IPS DF 4.7 (cell line): ENCODE data around the gene NFIB.

ENCODE experiments used
- DNase-seq: peaks from one replicate; pipeline ENCODE4 v3.0.0-alpha.2; 2013; ENCODE audit warnings: low spot score; ENCODE audit errors: extremely low read depth

NFIB gene

GRCh38 chr9:14218253-14218652 is 95.7 kb downstream of the NFIB start:
- no peak for DNase-seq

DNA sequence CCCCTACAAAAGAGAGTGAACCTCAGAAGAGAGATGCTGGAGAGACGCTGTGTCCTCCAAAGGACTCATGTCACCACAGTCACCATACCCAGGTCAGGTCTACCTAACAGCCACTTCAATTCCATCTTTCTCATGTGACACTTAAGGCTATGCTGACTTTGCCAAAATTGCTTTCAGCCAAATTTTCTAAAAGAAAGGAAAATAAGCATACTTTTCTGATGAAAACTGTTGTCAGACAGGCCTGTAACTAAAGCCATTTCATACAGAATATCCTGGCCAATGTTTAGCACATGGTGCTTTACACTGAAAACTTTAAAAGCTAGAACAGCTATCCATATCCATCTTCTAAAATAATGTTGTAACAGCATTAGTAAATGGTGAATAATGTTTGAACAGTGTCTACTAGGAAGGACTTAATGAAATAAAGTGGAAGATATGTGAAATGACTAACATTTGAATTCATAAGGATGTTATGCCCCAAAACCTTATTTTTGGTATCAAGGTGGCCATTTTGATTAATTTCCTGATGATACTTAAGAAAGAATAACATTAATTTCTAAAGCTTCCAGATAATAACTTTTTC is 97.2 kb downstream of the NFIB start:
- no peak for DNase-seq

- DNase-seq = no peak
Observed at GRCh38 chr9:14215614-14216013, 98.3 kb downstream of the NFIB start.

DNA sequence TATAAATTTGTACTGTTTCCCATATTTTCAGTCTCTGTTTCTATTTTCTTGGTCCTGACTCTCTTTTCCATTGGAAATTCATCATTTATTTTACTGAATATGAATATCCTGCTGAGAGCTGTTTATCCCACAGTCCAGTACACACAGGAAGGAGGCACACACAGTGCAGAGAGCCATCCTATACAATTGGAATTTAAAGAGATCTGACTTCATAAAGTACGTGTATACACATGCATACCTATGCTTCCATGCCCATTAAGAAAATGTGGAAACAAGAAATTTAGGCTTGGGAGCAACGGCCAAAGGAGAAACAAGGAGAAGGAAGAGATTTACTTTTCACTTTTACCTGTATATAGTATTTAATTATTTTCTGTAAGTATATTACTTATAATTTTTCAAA is 99.2 kb downstream of the NFIB start:
- DNase-seq = no peak

- DNase-seq = no peak
Observed at GRCh38 chr9:14214065-14214684, 99.8 kb downstream of the NFIB start.

GRCh38 chr9:14213504-14213903 is 100.4 kb downstream of the NFIB start:
- DNase-seq = no peak

GRCh38 chr9:14212697-14213420 is 101.1 kb downstream of the NFIB start:
- no peak for DNase-seq

GRCh38 chr9:14212077-14212476 is 101.9 kb downstream of the NFIB start:
- DNase-seq = no peak

- no peak for DNase-seq
Observed at GRCh38 chr9:14211564-14211963, 102.4 kb downstream of the NFIB start.

DNA sequence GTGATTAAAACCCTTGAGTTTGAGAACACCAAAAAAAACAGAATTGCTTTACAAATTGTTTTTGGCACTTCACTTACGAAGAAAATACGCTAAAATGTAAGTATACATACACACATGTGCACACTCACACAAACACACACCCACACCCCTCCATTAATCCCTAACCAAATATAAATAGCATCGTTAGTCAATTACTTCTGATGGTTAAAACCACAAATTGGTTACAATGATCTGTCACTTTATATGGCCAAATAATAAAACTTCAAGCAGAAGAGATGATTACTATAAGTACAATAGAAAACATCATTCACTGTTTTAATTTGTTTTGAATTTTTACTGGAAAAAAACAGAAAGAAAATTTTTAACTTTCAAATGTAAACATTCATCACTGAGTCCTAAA is 103.5 kb downstream of the NFIB start:
- DNase-seq = no peak

DNA sequence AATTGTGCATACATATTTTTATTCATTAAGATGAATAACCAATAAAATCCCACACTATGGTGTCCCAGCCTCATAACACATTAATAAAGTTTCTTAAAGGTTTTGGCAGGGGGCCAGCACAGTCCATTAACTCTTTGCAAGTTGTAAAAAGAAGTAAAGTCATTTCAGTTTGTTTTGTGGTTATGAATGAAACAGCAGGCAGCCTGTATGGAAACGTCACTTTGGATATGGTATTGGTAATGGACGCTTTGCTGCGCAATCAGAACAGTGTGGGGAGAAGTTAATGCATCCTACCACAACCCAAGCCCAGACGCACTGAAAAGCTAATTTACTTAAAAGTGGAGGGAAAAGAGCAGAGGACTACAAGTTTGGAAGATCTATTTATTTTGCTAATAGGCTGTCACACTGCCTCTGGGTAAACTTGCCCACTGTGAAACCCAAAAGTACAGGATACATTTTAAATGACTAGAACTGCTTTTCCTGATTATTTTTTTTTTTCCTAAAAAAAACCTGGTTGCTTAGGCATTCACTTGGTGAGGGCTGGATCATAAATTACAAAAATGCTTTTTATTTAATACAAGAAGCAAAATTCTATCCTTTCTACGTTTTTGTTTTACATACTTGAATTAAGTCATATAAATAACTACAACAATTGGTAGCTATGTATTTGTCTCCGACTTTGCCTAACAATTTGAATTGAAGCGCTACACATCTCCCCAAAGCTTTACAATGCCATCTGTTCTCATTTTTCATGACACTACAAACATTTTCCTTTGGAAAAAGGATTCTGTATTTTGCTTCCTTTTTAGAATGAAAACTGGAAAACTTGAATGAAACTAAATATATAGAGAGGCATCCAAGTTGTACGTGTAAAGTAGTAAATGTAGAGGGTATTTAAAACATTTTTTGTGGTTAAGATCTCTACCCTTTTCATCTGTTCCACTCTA is 104.3 kb downstream of the NFIB start:
- DNase-seq = no peak

- no peak for DNase-seq
Observed at GRCh38 chr9:14207352-14207995, 106.5 kb downstream of the NFIB start.

- DNase-seq = no peak
Observed at GRCh38 chr9:14205463-14205862, 108.5 kb downstream of the NFIB start.

DNA sequence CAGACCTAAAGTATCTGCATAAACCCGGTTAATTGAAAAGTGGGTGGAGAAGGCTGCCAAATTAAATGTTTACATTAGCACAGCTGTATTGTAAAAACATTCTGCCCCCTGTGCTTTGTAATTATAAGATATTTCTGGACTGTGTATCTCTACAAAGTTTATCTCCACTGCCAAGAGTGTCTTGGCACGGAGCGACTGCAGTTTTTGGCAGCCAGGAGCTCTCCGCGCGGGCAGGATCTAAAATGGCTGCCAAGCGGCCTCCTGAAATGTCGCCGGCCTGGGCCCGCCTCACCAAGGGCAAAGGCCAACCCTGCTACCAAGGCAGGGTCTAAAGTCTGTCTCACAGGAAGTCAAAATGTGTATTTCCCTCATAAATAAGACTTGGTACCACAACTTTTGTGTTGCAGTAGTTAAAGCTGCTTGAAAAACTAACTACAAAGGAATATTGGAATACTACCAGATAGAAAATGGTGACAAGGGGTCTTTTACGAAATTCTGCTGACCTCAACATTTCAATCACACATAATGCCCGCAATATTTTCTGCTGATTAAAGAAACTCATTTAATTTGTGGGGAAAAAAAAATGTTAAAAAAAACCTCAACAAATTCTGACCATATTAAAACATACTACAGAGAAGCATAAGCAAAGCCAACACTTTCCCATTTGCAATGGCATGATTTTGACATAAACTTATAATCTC is 110.4 kb downstream of the NFIB start:
- DNase-seq = no peak

- no peak for DNase-seq
Observed at GRCh38 chr9:14198841-14199455, 115.0 kb downstream of the NFIB start.

DNA sequence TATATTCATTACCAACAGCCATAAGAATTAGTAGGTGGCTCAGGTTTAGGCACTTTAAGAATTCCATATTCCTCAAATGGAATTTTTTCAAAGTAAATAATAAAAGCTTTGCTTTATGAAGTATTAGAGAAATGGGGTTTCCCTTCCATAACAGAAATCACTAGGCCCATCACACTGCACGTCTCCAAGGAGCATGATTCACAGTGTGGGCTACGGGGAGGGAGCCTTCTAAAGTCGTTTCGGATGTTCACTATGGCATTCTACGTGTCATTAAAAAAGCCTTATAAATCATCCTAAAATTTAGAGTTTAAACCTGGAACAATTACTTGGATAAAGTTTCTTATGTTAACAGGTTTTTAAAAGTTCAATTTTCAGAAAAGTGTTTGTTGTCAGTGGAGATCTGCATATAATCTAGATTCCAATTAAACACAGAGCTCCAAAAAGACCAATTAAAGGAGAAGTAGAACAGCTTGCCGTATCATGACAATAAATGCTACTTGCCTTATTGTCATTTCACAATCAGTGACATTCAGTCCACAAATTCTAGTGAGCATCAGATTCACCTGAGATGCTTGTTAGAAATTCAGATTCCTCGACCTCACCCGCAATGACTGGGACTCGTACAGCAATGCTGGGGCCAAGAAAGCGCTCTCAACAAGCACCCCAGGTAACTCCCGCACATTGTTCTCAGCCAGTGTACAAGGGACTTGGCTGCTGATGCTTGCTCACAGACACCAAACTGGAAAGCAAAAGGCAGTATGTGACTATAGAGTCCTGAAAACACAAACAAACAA is 115.7 kb downstream of the NFIB start:
- DNase-seq = no peak

GRCh38 chr9:14197325-14197858 is 116.5 kb downstream of the NFIB start:
- no peak for DNase-seq

DNA sequence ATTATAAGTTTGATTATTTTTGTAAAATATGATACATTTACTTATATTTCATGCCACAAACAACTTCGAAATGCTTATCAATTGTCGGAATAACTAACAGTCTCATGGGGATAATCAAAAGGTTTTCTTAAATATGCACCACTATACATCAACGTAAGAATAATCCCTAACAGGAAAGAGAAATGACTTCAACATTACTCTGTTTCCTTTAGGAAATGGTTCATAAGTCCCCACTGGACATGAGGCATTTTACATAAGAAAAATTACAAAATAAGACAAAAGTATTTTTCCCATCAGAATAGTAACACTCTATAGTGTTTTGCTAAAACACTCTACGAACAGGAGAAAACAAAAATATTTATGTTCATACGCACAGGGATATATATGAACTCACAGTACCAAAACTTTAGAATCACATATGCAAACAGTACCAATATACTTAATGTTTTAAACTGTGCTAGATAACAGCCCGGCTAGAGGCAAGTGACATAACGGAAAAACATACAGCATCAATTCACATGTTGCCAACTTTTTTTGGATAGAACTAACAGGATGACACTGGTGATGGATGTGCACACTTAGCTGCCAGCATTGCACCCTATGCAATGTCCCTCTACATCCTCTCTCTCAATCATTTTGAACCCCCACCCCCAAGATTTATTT is 120.5 kb downstream of the NFIB start:
- no peak for DNase-seq

DNA sequence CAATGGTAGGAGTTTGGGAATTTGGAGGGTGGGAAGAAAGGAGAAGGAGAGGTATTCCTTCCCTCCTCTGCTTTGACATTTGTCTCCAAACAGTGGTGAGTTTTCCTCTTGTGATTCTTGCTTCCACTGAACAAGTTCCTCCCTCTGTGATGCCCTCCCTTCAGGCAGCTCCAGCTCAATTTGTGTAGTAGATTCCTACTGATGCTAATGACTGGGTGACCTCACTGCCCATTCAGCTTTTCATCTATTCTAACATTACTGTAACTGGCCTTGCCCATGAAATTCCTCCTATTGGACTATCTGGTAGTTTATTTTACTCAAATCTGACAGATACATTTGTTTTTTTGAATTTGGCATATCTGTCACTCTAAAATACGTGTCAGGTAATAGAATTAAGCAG is 121.4 kb downstream of the NFIB start:
- DNase-seq = no peak
